ENCODE results near the gene ADAMTS18. TPM values are rescaled to one million over a fixed set of nuclear protein-coding genes. Genes with fewer than 3 reads are reported as not detected.
"Not testable (repeated sequence)": the region's sequence is repeated elsewhere in the genome, so short reads cannot be mapped to it uniquely, and the experiment has no call there.

The ADAMTS18 gene
- total RNA-seq, 1 donor from 2014 or later, result 2.5 TPM

DNA sequence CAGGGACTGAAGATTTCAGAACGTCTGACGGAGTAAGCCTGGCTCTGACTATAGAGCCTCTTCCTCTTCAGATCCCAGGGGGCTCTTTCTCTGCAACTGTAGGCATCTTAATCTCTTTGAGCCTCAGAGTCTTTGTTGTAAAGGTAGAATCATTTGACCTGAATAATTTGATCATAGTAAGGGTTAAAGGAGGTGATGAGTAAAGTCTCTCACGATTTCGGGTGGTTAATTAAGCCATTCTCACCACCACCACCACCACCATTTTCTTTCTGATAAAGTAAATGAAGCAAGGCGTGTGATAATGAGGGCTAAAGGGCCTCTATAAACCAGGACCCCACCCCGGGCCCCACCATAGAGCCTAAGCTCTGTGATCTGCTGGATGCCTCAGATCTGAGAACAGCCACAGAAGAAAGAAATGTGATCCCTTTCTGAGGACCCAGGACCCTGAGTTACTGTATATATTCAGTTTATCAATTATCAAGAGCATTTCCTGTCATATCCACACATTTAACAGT lies 33.0 kb upstream of the ADAMTS18 start:
- Mint-ChIP-seq H3K4me1 (ENCODE audit: low read depth, unreplicated experiment) (peaks cover 2% of the 10 kb centered on the region), H3K9me3 (ENCODE audit: unreplicated experiment) (no peaks in the 10 kb centered on the region), H3K27ac (ENCODE audit: unreplicated experiment) (no peak overlapping the region), H3K27me3 (ENCODE audit: low read depth, unreplicated experiment) (peaks cover 14% of the 10 kb centered on the region), H3K4me3 (ENCODE audit: unreplicated experiment) (no peak overlapping the region), H3K36me3 (ENCODE audit: low read depth, unreplicated experiment) (no peaks in the 10 kb centered on the region)
- TF ChIP-seq EZH2 (IDR thresholded peaks at IDR 0.05; ENCODE audit: insufficient read depth, low read length), result no peak
- TF ChIP-seq, protein P1, sequence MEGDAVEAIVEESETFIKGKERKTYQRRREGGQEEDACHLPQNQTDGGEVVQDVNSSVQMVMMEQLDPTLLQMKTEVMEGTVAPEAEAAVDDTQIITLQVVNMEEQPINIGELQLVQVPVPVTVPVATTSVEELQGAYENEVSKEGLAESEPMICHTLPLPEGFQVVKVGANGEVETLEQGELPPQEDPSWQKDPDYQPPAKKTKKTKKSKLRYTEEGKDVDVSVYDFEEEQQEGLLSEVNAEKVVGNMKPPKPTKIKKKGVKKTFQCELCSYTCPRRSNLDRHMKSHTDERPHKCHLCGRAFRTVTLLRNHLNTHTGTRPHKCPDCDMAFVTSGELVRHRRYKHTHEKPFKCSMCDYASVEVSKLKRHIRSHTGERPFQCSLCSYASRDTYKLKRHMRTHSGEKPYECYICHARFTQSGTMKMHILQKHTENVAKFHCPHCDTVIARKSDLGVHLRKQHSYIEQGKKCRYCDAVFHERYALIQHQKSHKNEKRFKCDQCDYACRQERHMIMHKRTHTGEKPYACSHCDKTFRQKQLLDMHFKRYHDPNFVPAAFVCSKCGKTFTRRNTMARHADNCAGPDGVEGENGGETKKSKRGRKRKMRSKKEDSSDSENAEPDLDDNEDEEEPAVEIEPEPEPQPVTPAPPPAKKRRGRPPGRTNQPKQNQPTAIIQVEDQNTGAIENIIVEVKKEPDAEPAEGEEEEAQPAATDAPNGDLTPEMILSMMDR (IDR thresholded peaks at IDR 0.05; ENCODE audit: insufficient read depth, low read depth, low read length), result no peak
- Histone ChIP-seq H2AFZ (ENCODE audit: low read depth, low read length) (no peak overlapping the region), H3K4me1 (ENCODE audit: insufficient read depth, low read length) (no peaks in the 10 kb centered on the region), H3K9ac (ENCODE audit: low read length) (no peak overlapping the region), H3K79me2 (ENCODE audit: insufficient read depth, low read length) (no peaks in the 10 kb centered on the region), H3K27me3 (ENCODE audit: insufficient read depth, low read length) (no peaks in the 10 kb centered on the region), H4K20me1 (ENCODE audit: insufficient read depth, low read length) (no peaks in the 10 kb centered on the region), H3K27ac (ENCODE audit: low read depth, low read length) (no peak overlapping the region), H3K4me2 (ENCODE audit: low read length) (no peak overlapping the region), H3K9me3 (ENCODE audit: insufficient read depth, low read depth, low read length) (no peaks in the 10 kb centered on the region), H3K36me3 (ENCODE audit: insufficient read depth, low read length) (no peaks in the 10 kb centered on the region), H3K4me3 (ENCODE audit: insufficient read depth, low read depth, low read length) (no peak overlapping the region)
- no peak for FAIRE-seq
- no peak for DNase-seq (ENCODE audit: low read depth)

- not testable (repeated sequence) for H3K4me2 ChIP-seq (ENCODE audit: low read length); H3K79me2 ChIP-seq (ENCODE audit: insufficient read depth, low read length); H3K4me1 Mint-ChIP-seq (ENCODE audit: low read depth, unreplicated experiment); H4K20me1 ChIP-seq (ENCODE audit: insufficient read depth, low read length); H3K27me3 ChIP-seq (ENCODE audit: insufficient read depth, low read length); H3K36me3 Mint-ChIP-seq (ENCODE audit: low read depth, unreplicated experiment); H3K36me3 ChIP-seq (ENCODE audit: insufficient read depth, low read length); FAIRE-seq; DNase-seq (ENCODE audit: low read depth); H3K9ac ChIP-seq (ENCODE audit: low read length); H3K4me3 Mint-ChIP-seq (ENCODE audit: unreplicated experiment); H3K27ac ChIP-seq (ENCODE audit: low read depth, low read length); H3K9me3 Mint-ChIP-seq (ENCODE audit: unreplicated experiment); H3K4me1 ChIP-seq (ENCODE audit: insufficient read depth, low read length); H3K27ac Mint-ChIP-seq (ENCODE audit: unreplicated experiment); H2AFZ ChIP-seq (ENCODE audit: low read depth, low read length); H3K4me3 ChIP-seq (ENCODE audit: insufficient read depth, low read depth, low read length); H3K9me3 ChIP-seq (ENCODE audit: insufficient read depth, low read depth, low read length)
- H3K27me3 Mint-ChIP-seq (ENCODE audit: low read depth, unreplicated experiment), result peaks cover 10% of the 10 kb centered on the region
These were observed 28.8 kb upstream of the ADAMTS18 start for GRCh38 chr16:77463659-77464058.

DNA sequence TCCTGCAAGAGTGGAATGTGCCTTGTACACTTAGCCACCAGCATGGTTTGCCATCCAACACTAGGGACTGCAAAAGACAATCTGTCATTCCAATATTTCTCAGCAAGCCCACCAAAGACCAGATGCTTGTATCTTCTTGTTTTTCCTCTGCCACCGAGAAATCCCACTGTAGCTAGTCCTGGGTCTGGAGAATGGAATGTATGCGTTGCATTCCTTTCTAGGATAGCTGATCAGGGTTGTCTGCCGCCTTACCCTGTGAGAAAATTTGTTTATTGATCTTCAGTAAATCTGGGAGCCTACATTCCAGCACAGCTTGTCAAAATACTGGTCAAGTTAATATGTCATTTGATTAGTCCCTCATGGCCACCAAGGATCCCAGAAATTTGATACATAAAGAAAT lies 28.1 kb upstream of the ADAMTS18 start:
- Histone ChIP-seq H4K20me1 (ENCODE audit: insufficient read depth, low read length) (no peaks in the 10 kb centered on the region), H3K79me2 (ENCODE audit: insufficient read depth, low read length) (no peaks in the 10 kb centered on the region), H3K9ac (ENCODE audit: low read length) (no peak overlapping the region), H2AFZ (ENCODE audit: low read depth, low read length) (no peak overlapping the region), H3K4me2 (ENCODE audit: low read length) (no peak overlapping the region), H3K27me3 (ENCODE audit: insufficient read depth, low read length) (no peaks in the 10 kb centered on the region), H3K4me3 (ENCODE audit: insufficient read depth, low read depth, low read length) (no peak overlapping the region), H3K9me3 (ENCODE audit: insufficient read depth, low read depth, low read length) (no peaks in the 10 kb centered on the region), H3K36me3 (ENCODE audit: insufficient read depth, low read length) (no peaks in the 10 kb centered on the region), H3K4me1 (ENCODE audit: insufficient read depth, low read length) (no peaks in the 10 kb centered on the region), H3K27ac (ENCODE audit: low read depth, low read length) (no peak overlapping the region)
- DNase-seq (ENCODE audit: low read depth) (no peak), FAIRE-seq (no peak)
- no peaks in the 10 kb centered on the region for H3K9me3 Mint-ChIP-seq (ENCODE audit: unreplicated experiment)
- TF ChIP-seq, protein P1 (IDR thresholded peaks at IDR 0.05; ENCODE audit: insufficient read depth, low read depth, low read length), result no peak
- TF ChIP-seq EZH2 (IDR thresholded peaks at IDR 0.05; ENCODE audit: insufficient read depth, low read length), result no peak
- H3K36me3 Mint-ChIP-seq (ENCODE audit: low read depth, unreplicated experiment), result no peaks in the 10 kb centered on the region
- H3K27me3 Mint-ChIP-seq (ENCODE audit: low read depth, unreplicated experiment), result peaks cover 6% of the 10 kb centered on the region
- H3K27ac Mint-ChIP-seq (ENCODE audit: unreplicated experiment), result no peak overlapping the region
- no peak overlapping the region for H3K4me3 Mint-ChIP-seq (ENCODE audit: unreplicated experiment)
- H3K4me1 Mint-ChIP-seq (ENCODE audit: low read depth, unreplicated experiment), result peaks cover 4% of the 10 kb centered on the region
